Skeletal muscle cell (primary cell): ENCODE data around the gene MATN1.
A peak's percentile ranks its signal among the peaks of the same experiment; 100 is the strongest.
"Not testable (repeated sequence)": the region's sequence is repeated elsewhere in the genome, so short reads cannot be mapped to it uniquely, and the experiment has no call there.

Source experiments
- DNase-seq: peaks from one replicate; pipeline ENCODE4 v3.0.0-alpha.2; 2010; ENCODE audit warnings: low read depth
- H3K4me3 ChIP-seq: 2 replicates; pipeline ENCODE4 v1.5.1; 2011; ENCODE audit warnings: low read depth, mild to moderate bottlenecking, control low read depth, low read length, moderate library complexity

Gene MATN1

GRCh38 chr1:30688920-30689794 is 34.2 kb downstream of the MATN1 start:
- DNase-seq: no peak
- no peak overlapping the region for H3K4me3 ChIP-seq

- DNase-seq, H3K4me3 ChIP-seq: not testable (repeated sequence)
Measured at GRCh38 chr1:30688516-30688915, 34.9 kb downstream of the MATN1 start.

DNA sequence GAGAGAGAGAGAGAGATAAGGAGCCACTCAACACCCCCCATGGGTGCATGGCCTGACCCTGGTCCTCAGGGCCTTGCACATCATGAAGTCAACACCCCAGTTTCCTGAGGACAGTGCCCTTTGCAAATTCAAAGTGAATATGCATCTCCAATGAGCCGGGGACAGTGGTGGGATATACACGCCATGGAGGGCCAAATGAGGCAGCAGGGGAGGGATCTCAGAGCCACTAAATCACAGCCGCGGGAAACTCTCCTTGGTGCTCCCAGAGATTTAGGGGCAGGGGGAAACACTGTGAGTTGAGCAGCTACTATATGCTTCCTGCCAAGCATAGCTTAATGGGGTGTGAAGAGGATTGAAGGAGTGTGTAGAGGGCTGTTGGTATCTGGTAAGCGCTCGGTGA is 35.5 kb downstream of the MATN1 start:
- no peak overlapping the region for H3K4me3 ChIP-seq
- no peak for DNase-seq

DNA sequence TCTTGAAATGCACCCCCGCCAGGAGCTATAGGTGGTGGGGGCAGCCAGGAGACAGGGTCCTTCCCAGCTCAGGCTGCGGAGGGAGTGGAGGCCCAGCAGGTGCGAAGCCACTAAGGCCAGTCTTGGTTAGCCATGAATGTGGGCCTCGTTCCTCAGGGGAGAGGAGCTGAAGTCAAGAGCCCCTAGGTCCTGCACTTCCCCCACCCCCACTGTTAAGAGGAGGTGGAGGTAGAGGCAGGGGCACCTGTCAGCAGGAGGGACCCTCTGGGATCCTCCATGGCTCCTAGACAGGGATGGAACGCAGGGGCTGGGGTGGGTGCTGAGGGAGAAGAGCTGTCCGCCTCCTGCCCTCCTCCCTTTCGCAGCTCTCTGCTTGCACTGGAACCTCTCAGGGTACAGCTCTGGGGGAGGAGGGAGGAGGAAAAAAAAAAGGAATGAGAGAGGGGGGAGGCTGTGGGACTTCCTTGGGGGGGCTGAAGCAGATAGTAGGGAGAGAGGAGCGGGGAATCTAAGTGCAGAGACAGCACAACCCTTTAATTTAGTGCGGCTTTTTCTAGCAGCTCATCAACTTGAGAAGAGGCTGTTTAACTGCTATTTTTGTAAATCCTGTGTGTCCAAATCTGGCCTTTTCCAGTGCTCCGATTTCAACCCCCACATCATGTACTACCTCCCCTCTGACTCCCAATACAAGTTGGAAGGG is 37.0 kb downstream of the MATN1 start:
- H3K4me3 ChIP-seq: no peak overlapping the region
- no peak for DNase-seq

- no peak for DNase-seq
- H3K4me3 ChIP-seq: no peak overlapping the region
Measured at GRCh38 chr1:30685796-30686165, 37.6 kb downstream of the MATN1 start.

- H3K4me3 ChIP-seq: no peak overlapping the region
- no peak for DNase-seq
Measured at GRCh38 chr1:30684881-30685795, 38.2 kb downstream of the MATN1 start.

- no peak overlapping the region for H3K4me3 ChIP-seq
- no peak for DNase-seq
Measured at GRCh38 chr1:30684259-30684658, 39.1 kb downstream of the MATN1 start.

DNA sequence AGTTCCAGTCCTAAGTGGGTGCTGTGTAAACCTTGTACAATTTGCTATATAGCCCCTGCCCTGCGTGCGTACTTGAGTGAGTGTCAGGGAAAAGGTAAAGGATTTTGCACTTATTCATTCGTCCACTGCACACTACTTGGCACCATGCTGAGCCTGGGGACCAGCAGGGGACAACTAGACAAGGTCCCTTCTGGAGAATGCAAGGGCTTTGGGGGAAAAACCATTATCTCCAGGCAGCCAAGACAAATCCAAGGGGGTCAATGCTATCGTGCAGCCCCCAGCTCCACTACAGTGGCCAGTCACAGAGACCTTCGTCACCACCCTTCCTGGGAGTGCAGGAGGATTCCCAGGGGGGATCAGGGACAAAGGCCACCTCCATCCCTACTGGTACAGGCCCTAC is 39.7 kb downstream of the MATN1 start:
- no peak for DNase-seq
- H3K4me3 ChIP-seq: no peak overlapping the region

GRCh38 chr1:30682396-30683275 is 40.7 kb downstream of the MATN1 start:
- no peak overlapping the region for H3K4me3 ChIP-seq

GRCh38 chr1:30681782-30682181 is 41.6 kb downstream of the MATN1 start:
- no peak overlapping the region for H3K4me3 ChIP-seq
- no peak for DNase-seq

More at GRCh38 chr1:30682396-30683275, 40.7 kb downstream of the MATN1 start:
- no peak for DNase-seq

- H3K4me3 ChIP-seq: no peak overlapping the region
- no peak for DNase-seq
Measured at GRCh38 chr1:30680879-30681278, 42.5 kb downstream of the MATN1 start.

DNA sequence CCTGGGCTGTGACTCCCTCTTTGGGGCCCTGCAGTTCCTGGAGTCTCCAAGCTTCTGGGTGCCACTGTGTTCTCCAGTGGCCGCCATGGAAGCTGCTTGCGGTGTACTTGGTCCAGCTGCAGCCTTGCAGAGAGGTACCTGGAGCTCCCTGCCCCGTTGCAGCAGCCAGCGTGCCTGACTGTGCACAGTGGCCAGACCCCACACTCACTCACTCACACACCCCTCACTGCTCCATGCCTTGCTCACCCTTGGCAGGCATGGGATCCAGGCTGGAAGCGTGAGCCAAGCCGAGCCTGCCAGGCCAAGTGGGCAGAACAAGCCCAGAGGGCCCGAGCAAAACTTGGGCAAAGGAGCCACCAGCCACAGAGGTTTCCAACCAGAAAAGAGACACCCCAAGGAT is 43.0 kb downstream of the MATN1 start:
- H3K4me3 ChIP-seq: no peak overlapping the region
- no peak for DNase-seq

DNA sequence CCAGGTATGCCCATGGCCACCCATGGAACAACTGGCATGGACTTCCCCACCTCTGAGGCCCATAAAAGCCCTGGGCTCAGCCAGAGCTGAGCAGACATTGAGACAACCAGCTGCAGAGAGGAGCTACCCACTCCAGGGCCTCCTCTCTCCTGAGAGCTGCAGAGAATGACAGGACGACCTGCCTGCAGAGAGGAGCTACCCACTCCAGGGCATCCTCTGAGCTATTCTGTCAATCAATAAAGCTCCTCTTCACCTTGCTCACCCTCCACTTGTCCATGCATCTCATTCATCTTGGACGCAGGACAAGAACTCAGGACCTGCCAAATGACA is 43.4 kb downstream of the MATN1 start:
- no peak for DNase-seq
- no peak overlapping the region for H3K4me3 ChIP-seq

- no peak overlapping the region for H3K4me3 ChIP-seq
- DNase-seq: no peak
Measured at GRCh38 chr1:30679201-30679975, 44.0 kb downstream of the MATN1 start.

DNA sequence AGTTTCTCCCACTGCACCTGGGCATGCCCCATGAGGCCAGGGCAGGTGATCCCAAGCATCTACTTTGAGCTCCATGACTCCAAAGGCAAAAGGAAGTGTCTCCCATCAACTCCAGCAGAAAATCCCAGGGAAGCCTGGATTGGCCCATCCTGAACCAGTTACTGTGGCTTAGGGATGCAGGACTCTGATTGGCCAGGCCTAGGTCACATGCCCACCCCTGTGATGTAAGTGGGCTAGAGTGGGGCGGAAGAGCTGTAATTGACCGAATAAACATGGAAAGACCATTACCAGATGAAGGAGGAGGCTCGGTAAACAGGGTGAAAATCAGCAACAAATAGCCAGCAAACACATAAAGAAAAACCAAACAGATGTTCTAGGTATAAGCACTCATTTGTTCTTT is 45.2 kb downstream of the MATN1 start:
- no peak overlapping the region for H3K4me3 ChIP-seq
- no peak for DNase-seq

DNA sequence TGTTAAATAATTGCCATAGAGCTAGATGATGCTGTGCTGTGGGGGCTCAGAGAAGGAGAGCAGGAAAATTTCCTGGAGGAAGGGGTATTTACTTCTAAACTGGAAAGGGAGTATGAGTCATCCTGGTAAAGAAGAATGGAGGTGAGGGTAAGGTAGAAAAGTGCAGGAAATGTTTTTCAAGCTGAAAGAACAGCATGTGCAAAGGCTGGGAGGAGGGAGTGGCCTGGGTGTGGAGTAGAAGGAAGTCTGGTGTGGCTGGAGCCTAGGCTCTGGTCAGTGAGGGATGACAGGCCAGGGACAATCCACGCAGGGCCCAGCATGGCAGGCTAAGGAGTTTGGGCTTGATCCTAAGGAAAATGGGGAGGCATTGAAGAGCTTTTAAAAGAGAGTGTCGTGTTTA is 45.9 kb downstream of the MATN1 start:
- DNase-seq: no peak
- H3K4me3 ChIP-seq: no peak overlapping the region

DNA sequence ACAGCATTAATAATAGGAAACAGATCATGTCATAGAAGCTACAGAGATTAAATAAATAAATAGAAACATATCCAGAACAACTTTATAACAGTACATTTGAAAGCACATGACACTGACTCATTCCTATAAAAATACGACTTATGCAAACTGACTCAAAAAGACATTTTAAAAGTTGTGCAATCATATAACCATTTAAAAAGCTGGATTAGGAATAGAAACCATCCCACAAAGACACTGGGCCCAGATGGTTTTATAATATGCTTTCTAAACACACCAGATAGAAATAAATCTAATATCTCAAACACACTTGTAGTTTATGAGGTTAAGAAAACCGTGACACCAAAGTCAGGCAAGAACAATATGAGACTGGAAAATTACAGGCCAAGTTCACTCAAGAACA is 47.6 kb downstream of the MATN1 start:
- peak; percentile 28 for DNase-seq

GRCh38 chr1:30675289-30675688 is 48.1 kb downstream of the MATN1 start:
- no peak overlapping the region for H3K4me3 ChIP-seq
- no peak for DNase-seq

More for the DNA sequence above, 47.6 kb downstream of the MATN1 start:
- H3K4me3 ChIP-seq: no peak overlapping the region
